SH-SY5Y (cell line): Measurements from ENCODE around the gene DAB1.

Source experiments
- GATA2 ChIP-seq: IDR thresholded peaks from 2 replicates; pipeline ENCODE4 v1.6.1; 2011; ENCODE audit warnings: mild to moderate bottlenecking, low read depth, low read length
- GATA3 ChIP-seq: IDR thresholded peaks from 2 replicates; pipeline ENCODE4 v1.6.1; 2011; ENCODE audit warnings: low read depth, mild to moderate bottlenecking, low read length, moderate library complexity

DNA sequence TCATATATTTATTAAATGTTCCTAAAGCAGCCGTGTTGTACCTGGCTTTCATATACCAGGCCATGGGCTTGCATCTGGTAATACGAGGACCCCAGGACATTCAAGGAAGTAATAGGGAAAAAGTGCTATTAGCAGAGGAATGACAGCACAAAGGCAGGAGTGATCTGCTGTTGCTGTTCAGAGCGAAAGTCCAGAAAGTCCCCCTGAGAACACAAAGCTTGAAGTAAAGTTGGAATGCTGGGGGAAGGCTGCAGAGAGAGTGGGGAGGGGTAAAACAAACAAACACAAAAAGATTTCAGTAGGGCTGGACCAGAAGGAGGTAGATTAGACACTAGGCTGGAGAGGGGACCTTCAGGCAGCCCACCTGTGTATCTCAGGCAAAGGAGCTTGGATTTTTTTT, 363.4 kb downstream of the DAB1 start:
- TF ChIP-seq GATA3 (no peak), GATA2 (no peak)
